Activated CD4-positive, alpha-beta T cell treated with anti-CD3 and anti-CD28 coated beads, Interleukin-2, amount 50 U/mL, for 4 hours (primary cell): Measurements from ENCODE around the gene CASP8.
"Not testable (repeated sequence)": the region's sequence is repeated elsewhere in the genome, so short reads cannot be mapped to it uniquely, and the experiment has no call there.

ENCODE experiments used
- DNase-seq, 2 experiments: peaks; one replicate each; pipeline ENCODE4 v3.0.0-alpha.2; 2020

CASP8 gene

DNA sequence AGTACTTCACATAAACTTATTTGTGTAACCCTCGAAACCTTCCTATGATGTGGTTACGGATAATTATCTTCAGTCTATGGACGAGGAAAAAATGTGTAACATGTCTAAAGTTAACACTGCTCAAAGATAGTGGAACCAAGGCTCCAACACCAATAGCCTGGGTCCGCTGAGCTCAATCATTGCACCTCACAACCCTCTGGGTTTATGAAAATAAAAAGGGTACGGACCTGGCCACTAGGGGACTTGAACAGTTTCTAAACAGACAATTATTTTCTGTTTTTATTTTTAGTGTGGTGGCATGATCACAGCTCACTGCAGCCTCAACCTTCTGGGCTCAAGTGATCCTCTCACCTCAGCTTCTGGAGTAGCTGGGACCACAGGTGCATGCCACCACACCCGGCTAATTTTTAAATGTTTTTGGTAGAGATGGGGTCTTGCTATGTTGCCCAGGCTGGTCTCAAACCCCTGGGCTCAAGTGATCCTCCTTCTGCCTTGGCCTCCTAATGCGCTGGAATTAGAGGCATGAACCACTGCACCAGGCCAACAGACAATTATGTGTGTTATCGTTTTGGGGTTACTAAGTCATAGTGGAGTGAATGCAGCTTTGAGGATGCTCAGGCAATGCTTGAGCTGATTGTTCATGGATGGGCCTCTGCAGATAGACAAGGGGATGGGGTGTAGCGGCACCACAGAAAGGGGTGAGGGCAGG, 10.1 kb downstream of the CASP8 start:
- no peak for DNase-seq

DNA sequence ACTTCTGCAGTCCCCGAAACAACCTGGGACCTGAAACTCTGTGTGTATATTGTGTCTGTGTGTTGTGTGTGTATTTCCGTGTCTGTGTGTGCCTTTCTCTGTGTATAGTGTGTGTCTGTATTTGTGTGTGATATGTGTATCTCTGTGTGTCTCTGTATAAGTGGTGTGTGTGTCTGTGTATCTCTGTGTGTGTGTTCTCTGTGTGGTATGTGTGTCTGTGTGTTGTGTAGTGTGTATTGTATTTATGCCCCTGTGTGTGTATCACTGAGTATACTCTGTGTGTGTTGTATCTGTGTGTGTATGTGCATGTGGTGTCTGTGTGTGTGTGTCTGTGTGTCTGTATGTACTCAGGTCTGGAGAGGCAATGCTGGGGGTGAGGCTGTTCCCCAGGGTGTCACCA, 11.6 kb downstream of the CASP8 start:
- no peak for DNase-seq

DNA sequence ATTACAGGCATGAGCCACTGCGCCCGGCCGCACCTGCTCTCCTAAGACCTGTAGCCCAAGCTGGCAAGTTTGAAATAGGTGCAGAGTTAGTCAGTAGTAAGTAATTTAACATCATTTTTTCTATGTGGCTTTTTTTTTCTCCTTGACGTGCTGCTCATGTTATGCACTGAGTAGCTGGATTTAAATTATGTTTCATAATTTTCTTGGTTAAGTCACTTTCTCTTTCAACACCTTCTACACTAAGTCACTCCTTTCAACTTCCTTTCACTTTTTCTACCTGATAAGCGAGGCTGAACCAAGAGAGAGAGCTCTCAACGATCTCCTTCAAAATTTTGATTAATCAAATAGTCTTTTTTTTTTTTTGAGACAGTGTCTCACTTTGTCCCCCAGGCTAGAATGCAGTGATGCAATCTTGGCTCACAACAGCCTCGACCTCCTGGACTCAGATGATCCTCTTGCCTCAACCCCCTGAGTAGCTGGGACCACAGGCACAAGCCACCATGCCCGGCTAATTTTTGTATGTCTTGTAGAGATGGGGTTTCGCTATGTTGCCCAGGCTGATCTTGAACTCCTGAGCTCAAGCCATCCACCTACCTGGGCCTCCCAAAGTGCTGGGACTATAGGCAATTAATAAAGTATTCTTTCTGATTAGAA, 13.1 kb downstream of the CASP8 start:
- no peak for DNase-seq

DNA sequence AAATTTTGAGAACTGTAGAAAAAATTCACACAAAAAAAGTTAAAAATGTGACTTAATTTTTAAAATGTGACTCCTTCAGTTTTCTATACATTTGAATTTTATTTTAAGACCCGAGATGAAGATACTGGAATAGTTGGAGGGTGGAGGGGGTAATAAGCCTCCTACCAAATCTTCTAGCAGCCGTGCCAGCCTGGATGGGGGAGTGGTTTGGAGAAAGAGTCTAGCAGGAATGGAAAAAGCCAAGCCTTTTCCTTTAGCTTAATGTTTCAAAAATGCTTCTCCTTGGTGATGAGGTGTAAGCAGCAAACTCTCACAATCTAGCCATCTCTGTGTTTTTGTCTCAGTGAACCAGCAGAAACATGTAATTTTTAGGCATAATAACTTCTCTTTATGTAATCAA, 14.7 kb downstream of the CASP8 start:
- no peak for DNase-seq

DNA sequence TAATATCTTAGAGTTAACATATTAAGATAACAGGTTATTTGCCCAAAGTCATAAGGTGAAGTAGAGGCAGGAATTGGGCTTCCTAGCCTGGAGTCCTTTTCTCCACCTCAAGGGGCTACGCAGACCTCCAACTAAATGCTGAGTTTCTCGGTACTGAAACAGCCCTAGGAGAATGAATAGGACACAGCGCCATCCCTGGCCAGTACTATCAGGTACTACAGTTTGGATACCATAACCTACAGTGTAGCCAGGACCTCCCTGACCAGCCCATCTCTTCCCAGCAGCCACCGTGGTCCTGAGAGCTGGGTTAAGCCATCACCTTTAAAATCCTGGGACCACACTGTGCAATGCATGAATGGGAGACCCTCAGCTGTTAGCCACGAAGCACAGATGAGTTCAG, 15.7 kb downstream of the CASP8 start:
- DNase-seq = no peak

DNA sequence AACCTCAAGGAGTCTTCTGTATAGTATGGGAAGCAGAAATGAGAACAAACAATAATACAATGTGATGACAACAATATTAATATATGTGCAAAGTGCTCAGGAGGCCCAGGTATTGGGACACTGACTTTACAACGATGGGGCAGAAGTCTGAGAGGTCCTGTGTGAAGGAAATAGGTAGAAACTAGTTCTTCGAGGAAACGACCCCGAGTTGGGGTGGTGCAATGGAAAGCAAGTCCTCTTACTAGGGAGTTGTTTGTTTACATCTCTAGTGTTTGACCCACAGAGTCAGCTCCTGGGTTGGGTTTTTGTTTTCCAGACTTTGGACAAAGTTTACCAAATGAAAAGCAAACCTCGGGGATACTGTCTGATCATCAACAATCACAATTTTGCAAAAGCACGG, 16.2 kb downstream of the CASP8 start:
- DNase-seq = no peak

DNA sequence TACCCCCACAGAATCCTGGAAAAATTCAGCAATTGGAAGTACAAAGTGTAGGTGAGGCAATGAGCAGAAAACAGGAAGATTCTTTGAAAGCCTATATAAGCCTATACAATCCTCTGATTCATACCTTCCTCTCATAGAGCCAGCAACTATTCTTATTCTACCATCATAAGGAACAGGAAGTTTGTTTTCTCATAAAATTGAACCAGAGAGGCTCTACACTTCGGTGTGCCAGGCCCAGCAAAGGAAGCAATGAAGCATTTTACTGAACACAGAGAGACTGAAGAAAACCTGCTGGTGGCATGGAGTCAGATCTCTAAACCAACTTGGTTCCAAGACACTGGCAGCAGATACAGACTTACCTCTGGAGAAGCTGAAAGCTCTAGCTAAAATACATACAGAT, 18.7 kb downstream of the CASP8 start:
- DNase-seq = no peak

DNA sequence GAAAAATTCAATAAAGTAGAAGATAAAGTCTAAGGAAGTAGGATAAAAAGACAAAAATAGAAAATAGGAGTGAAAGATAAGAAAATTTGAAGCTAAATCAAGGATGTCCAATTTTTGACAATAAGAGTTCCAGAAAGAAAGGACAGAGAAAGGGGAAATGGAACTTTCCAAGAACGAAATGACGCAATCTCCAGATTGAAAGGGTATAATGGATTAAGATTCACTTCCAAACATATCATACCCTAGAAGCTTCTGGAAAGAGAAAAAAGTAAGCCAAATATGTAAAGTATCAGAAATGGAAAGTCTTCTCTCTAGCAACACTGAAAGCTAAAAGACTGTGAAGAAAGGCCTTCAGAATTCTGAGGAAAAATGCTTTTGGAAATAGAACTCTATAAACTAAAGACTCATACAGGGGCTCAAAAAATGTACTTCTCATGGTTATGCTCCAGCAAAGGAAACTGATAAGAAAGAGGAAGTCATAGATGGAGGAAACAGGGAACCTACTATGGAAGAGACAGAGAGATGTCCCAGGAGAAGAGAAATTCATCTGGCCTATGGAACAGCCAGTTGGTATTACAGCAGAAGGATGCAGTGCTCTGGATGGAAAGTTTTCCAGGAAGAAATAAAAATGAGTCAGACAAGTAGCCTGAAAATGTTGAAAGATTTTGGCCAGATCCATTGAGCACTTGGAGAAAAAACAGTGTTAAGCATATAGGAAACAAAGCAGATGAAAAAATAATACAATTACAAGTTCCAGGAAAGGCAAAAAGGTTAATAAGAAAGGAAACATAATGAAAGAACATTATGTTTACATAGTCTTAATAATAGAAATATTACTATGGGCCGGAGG, 20.1 kb downstream of the CASP8 start:
- DNase-seq = no peak

DNA sequence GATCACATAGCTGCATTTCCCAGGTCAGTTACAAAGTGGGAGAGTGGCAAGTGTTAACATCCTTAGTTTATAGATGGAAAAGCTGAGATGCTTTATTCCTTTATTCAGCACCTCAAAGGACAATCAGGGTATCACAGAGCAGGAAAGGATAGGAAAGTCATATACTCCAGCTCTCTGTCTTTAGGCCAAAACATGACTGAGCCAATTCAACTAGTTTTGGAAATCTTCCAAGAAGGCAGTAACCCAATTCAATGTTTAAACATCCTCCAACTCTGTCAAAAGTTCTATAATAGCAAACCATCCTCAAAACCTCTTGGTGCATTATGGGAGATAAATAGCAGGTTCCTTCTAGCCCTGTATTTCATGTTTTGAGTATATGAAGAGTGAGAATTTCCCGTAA, 25.2 kb downstream of the CASP8 start:
- no peak for DNase-seq

DNA sequence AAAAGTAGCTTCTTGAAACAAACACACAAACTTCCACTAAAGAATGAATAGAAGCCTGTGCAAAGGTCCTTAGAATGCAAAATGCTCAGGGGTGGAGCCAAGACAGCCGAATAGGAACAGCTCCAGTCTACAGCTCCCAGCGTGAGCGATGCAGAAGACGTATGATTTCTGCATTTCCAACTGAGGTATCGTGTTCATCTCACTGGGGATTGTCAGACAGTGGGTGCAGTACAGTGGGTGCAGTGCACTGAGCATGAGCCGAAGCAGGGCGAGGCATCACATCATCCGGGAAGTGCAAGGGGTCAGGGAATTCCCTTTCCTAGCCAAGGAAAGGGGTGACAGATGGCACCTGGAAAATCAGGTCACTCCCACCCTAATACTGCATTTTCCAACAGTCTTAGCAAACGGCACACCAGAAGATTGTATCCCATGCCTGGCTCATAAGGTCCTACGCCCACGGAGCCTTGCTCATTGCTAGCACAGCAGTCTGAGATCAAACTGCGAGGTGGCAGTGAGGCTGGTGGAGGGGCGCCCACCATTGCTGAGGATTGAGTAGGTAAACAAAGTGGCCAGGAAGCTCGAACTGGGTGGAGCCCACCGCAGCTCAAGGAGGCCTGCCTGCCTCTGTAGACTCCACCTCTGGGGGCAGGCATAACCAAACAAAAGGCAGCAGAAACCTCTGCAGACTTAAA, 30.3 kb downstream of the CASP8 start:
- not testable (repeated sequence) for DNase-seq

DNA sequence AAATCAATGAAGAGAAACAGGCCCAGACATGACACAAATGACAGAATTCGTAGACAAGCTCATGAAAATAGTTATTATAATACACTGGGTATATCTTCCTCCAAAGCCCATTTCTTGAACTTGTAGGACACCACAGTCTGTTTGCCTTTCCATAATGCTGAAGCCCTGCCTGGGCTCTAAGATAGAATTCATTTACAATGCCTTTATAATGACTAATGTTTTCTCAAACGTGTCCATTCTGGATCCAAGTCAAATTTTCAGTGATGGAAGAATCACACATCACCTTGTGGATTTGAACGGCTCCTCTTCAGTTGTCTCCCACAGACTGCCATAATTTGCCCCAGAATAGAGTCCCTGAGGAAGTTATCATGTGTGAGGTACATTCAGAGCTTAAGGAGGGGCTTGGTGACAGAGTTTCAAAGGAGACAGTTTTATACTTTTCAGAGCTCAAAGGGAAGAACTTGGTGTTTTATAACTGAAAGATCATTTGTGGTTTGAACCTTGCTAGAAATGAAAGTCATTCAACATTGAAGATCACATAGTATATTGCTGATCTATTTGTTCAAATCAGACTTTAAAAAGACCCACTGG, 38.2 kb downstream of the CASP8 start:
- DNase-seq = no peak

DNA sequence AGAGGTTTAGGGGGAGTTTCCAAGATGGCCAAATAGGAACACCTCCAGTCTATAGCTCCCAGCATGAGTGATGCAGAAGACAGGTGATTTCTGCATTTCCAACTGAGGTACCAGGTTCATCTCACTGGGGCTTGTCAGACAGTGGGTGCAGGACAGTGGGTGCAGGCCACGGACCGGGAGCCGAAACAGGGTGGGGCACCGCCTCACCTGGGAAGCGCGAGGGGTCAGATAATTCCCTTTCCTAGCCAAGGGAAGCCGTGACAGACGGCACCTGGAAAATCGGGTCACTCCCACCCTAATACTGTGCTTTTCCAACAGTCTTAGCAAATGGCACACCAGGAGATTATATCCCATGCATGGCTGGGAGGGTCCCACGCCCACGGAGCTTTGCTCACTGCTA, 39.6 kb downstream of the CASP8 start:
- not testable (repeated sequence) for DNase-seq

DNA sequence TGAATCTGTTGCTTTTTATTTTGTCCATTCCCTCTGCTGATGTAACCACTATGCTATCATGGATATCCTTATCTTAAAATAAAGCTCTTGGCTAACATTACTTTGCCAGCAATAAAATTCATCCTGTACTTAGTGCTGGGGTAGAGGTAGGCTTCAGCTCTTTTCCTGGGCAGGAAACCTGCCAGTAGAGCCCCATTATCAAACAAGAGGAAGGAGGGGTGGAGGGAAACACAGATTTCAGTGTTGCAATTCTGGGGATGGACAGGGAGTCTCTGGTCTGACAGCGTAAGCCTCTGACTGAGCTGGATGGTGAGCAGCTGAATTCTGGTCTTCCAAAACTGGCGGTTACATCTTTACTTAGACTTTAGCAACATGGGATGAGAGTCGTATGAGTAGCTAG, 47.5 kb downstream of the CASP8 start:
- no peak for DNase-seq

DNA sequence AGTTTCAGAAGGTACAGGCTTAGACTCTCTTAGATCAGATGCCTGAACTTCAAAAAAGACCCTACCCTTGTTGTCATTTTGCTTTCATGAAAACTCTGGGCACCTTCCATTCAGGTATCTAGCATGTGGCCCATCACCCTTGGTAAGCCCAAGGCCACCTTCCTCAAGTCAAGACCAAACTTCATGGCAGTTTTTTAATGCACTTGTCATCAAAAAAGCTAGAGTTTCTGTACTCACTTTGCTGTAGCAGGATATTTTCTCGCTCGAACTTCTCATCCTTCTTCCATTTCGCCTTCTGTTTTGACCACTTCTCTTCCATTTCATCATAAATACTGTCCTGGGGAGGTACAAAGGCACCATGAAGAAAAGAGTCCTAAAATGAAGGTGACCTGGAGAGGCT, 48.6 kb downstream of the CASP8 start:
- DNase-seq = no peak

DNA sequence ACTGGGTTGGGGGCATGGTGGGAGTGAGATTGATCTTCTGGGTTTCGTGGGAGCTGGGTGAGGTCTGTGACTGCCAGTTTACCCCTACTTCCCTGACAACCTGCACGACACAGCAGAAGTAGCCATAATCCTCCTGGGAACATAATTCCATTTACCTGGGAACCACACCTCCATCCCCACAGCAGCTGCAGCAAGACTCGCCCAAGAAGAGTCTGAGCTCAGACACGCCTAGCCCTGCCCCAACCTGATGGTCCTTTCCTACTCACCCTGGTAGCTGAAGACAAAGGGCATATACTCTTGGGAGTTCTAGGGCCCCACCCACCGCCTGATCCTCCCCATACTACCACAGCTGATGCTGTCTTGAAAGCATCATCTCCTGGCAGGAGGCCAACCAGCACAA, 53.0 kb downstream of the CASP8 start:
- DNase-seq = no peak

DNA sequence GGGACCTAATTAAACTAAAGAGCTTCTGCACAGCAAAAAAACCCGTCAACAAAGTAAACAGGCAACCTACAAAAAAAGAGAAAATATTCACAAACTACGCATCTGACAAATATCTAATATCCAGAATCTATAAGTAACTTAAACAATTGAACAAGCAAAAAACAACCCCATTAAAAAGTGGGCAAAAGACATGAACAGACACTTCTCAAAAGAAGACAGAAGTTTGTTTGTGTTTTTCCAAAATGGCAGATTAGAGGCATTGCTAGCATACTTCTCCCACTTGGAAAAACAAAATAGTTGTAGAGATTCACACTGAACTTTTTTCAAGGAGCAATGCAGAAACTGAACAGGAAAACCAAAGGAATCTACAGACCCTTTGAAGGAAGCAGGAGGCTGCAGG, 59.2 kb downstream of the CASP8 start:
- DNase-seq = no peak

DNA sequence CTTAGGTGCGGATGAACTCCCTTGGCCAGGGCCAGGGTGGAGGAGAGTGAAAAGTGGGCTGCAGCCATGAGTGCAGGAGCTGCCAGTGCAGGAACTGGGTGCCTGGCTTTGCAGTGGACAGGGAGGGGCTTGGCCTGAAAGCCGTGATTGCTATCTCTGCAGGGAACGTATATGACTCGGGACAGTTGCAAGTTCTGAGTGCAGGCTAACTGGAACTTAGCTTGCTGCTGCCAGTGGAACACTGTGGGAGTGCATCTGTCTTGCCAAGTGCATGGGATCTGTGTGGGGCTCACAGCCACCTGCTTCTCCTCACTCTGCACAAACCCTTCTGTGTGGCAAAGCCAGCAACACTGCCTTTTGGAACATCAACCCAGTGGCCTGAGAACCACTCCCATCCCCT, 59.9 kb downstream of the CASP8 start:
- DNase-seq = no peak

DNA sequence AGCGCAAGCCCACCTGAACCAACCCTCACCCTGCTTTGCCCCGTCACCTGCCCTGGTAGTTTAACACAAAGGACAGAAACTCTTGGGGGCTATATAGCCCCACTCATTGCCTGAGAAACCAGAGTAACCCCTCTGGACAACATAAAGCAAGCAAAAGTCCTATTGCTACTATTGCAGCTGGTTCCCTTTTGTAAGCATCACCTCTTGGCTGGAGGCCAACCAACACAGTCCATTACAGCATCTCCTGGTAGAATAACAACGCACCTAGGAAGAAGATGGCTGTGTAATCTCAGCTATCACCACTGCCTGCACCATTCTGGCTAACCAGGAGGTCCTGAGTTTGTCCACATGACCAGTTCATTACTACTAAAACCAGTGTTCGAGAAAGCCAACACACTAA, 60.4 kb downstream of the CASP8 start:
- no peak for DNase-seq

DNA sequence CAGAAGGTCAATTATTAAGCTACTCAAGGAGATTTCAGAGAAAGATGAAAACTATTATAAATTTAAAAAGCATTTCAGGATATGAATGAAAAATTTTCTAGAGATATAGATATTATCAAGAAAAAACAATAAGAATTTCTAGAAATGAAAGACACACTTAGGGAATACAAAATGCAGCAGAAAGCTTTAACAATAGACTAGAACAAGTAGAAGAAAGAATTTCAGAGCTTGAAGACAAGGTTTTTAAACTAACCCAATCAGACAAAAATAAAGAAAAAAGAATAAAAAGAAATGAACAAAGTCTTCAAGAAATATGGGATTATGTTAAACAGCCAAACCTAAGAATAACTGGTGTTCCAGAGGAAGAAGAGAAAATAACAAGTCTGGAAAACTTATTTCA, 62.4 kb downstream of the CASP8 start:
- no peak for DNase-seq

DNA sequence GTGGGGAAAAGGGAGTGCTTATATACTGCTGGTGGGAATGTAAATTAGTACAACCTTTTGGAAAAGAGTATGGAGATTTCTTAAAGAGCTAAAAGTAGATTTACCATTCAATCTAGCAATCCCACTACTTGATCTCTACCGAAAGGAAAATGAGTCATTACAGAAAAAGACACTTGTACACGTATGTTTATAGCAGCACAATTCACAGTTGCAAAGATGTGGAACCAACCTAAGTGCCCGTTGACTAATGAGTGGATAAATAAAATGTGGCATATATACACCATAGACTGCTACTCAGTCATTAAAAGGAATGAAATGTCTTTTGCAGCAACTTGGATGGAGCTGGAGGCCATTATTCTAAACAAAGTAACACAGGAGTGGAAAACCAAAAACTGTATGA, 67.3 kb downstream of the CASP8 start:
- DNase-seq = no peak

DNA sequence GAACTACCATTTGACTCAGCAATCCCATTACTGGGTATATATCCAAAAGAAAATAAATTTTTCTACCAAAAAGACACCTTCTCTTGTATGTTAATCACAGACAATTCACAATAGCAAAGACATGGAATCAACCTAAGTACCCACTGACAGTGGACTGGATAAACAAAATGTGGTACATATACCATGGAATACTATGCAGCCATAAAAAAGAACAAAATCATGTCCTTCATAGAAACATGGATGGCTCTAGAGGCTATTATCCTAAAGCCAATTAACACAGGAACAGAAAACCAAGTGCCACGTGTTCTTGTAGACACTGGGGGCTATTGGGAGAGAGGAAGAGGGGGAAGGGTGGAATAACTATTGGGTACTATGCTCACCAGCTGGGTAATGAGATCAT, 69.1 kb downstream of the CASP8 start:
- DNase-seq = no peak
